ES-I3 (cell line): ENCODE measurements around the gene RAB18.
"Not testable (repeated sequence)": the region's sequence is repeated elsewhere in the genome, so short reads cannot be mapped to it uniquely, and the experiment has no call there.

ENCODE experiments used
- H3K36me3 ChIP-seq: 2 replicates; pipeline ENCODE4 v1.6.1; 2013; ENCODE audit warnings: mild to moderate bottlenecking, low read length, control low read depth, moderate library complexity; ENCODE audit not compliant: insufficient read depth
- H3K4me1 ChIP-seq: 2 replicates; pipeline ENCODE4 v1.6.1; 2013; ENCODE audit warnings: mild to moderate bottlenecking, control low read depth, low read length; ENCODE audit not compliant: insufficient read depth
- H3K9ac ChIP-seq: 2 replicates; pipeline ENCODE4 v1.6.1; 2013; ENCODE audit warnings: low read depth, mild to moderate bottlenecking, low read length, moderate library complexity
- H3K9me3 ChIP-seq: 2 replicates; pipeline ENCODE4 v1.6.1; 2013; ENCODE audit warnings: mild to moderate bottlenecking, low read length, moderate library complexity; ENCODE audit not compliant: control insufficient read depth, insufficient read depth

The RAB18 gene

GRCh38 chr10:27485986-27486385 is 18.1 kb upstream of the RAB18 start:
- Histone ChIP-seq H3K9me3 (no peaks in the 10 kb centered on the region), H3K9ac (no peak overlapping the region), H3K36me3 (no peaks in the 10 kb centered on the region), H3K4me1 (no peaks in the 10 kb centered on the region)

GRCh38 chr10:27490807-27491206 is 13.3 kb upstream of the RAB18 start:
- Histone ChIP-seq H3K4me1 (no peaks in the 10 kb centered on the region), H3K9ac (no peak overlapping the region), H3K9me3 (no peaks in the 10 kb centered on the region), H3K36me3 (no peaks in the 10 kb centered on the region)

- no peaks in the 10 kb centered on the region for H3K36me3 ChIP-seq
- no peaks in the 10 kb centered on the region for H3K9me3 ChIP-seq
- no peaks in the 10 kb centered on the region for H3K4me1 ChIP-seq
- H3K9ac ChIP-seq = no peak overlapping the region
Observed at GRCh38 chr10:27494116-27494805, 9.8 kb upstream of the RAB18 start.

- Histone ChIP-seq H3K9me3 (no peaks in the 10 kb centered on the region), H3K36me3 (no peaks in the 10 kb centered on the region), H3K9ac (no peak overlapping the region), H3K4me1 (no peaks in the 10 kb centered on the region)
Observed at GRCh38 chr10:27496137-27496536, 8.0 kb upstream of the RAB18 start.

- no peaks in the 10 kb centered on the region for H3K4me1 ChIP-seq
Observed at GRCh38 chr10:27500096-27500495, 4.0 kb upstream of the RAB18 start.

GRCh38 chr10:27500886-27501285 is 3.2 kb upstream of the RAB18 start:
- no peak overlapping the region for H3K9ac ChIP-seq
- no peaks in the 10 kb centered on the region for H3K4me1 ChIP-seq
- no peaks in the 10 kb centered on the region for H3K9me3 ChIP-seq
- H3K36me3 ChIP-seq = no peaks in the 10 kb centered on the region

More at GRCh38 chr10:27500096-27500495, 4.0 kb upstream of the RAB18 start:
- no peaks in the 10 kb centered on the region for H3K9me3 ChIP-seq
- H3K9ac ChIP-seq = no peak overlapping the region
- no peaks in the 10 kb centered on the region for H3K36me3 ChIP-seq

- H3K4me1 ChIP-seq = no peaks in the 10 kb centered on the region
- peak overlapping the region; percentile 59 for H3K9ac ChIP-seq
- H3K36me3 ChIP-seq = no peaks in the 10 kb centered on the region
- no peaks in the 10 kb centered on the region for H3K9me3 ChIP-seq
Observed at GRCh38 chr10:27503498-27504006, 552 bp upstream of the RAB18 start.

- H3K9ac ChIP-seq = peak overlapping the region; percentile 70
- no peaks in the 10 kb centered on the region for H3K9me3 ChIP-seq
- no peaks in the 10 kb centered on the region for H3K36me3 ChIP-seq
- H3K4me1 ChIP-seq = no peaks in the 10 kb centered on the region
Observed at GRCh38 chr10:27504808-27505460, 830 bp downstream of the RAB18 start.

- H3K36me3 ChIP-seq, H3K9ac ChIP-seq, H3K4me1 ChIP-seq, H3K9me3 ChIP-seq: not testable (repeated sequence)
Observed at GRCh38 chr10:27505537-27505936, 1.4 kb downstream of the RAB18 start.

- Histone ChIP-seq H3K36me3 (no peaks in the 10 kb centered on the region), H3K4me1 (no peaks in the 10 kb centered on the region), H3K9ac (no peak overlapping the region), H3K9me3 (no peaks in the 10 kb centered on the region)
Observed at GRCh38 chr10:27506280-27506679, 2.2 kb downstream of the RAB18 start.

- Histone ChIP-seq H3K4me1 (no peaks in the 10 kb centered on the region), H3K9ac (no peak overlapping the region), H3K36me3 (no peaks in the 10 kb centered on the region), H3K9me3 (no peaks in the 10 kb centered on the region)
Observed at GRCh38 chr10:27512548-27512947, 8.4 kb downstream of the RAB18 start.

GRCh38 chr10:27513451-27514191 is 9.5 kb downstream of the RAB18 start:
- H3K9me3 ChIP-seq = no peaks in the 10 kb centered on the region
- no peak overlapping the region for H3K9ac ChIP-seq
- H3K4me1 ChIP-seq = no peaks in the 10 kb centered on the region
- no peaks in the 10 kb centered on the region for H3K36me3 ChIP-seq

- Histone ChIP-seq H3K36me3 (no peaks in the 10 kb centered on the region), H3K9ac (no peak overlapping the region), H3K9me3 (no peaks in the 10 kb centered on the region), H3K4me1 (no peaks in the 10 kb centered on the region)
Observed at GRCh38 chr10:27514243-27514642, 10.1 kb downstream of the RAB18 start.

- Histone ChIP-seq H3K9me3 (no peaks in the 10 kb centered on the region), H3K36me3 (no peaks in the 10 kb centered on the region), H3K9ac (no peak overlapping the region), H3K4me1 (no peaks in the 10 kb centered on the region)
Observed at GRCh38 chr10:27518261-27518660, 14.2 kb downstream of the RAB18 start.

GRCh38 chr10:27525819-27526218 is 21.7 kb downstream of the RAB18 start:
- Histone ChIP-seq H3K36me3 (no peaks in the 10 kb centered on the region), H3K4me1 (peaks cover 16% of the 10 kb centered on the region; the same call in 1 of the 2 replicates), H3K9ac (no peak overlapping the region), H3K9me3 (no peaks in the 10 kb centered on the region)
